GM06990 (cell line): ENCODE data around the gene PINK1.

Experiments
- DNase-seq: peaks from one replicate; pipeline ENCODE4 v3.0.0-alpha.2; 2011; ENCODE audit not compliant: insufficient read length; ENCODE audit errors: extremely low read depth
- H3K27me3 ChIP-seq: replicated peaks from 2 replicates; pipeline ENCODE4 v1.6.0; 2011; ENCODE audit warnings: low read length; ENCODE audit not compliant: control insufficient read depth, insufficient read depth
- H3K36me3 ChIP-seq: 2 replicates; pipeline ENCODE4 v1.5.1; 2011; ENCODE audit warnings: low read length; ENCODE audit not compliant: control insufficient read depth, insufficient read depth
- H3K4me3 ChIP-seq: replicated peaks from 2 replicates; pipeline ENCODE4 v1.5.1; 2011; ENCODE audit warnings: low read depth, mild to moderate bottlenecking, control low read depth, low read length
- CTCF ChIP-seq: IDR thresholded peaks from 2 replicates; pipeline ENCODE4 v1.5.1; 2011; ENCODE audit warnings: low read length, control low read depth, mild to moderate bottlenecking, inconsistent platforms; ENCODE audit not compliant: insufficient read depth, poor library complexity, severe bottlenecking

PINK1 gene

GRCh38 chr1:20689645-20690056 lies 56.4 kb downstream of the PINK1 start:
- H3K27me3 ChIP-seq = no peaks in the 10 kb centered on the region; the same call in 1 of the 2 replicates
- no peaks in the 10 kb centered on the region for H3K36me3 ChIP-seq
- no peak for TF ChIP-seq CTCF
- no peak for DNase-seq
- no peak overlapping the region for H3K4me3 ChIP-seq

GRCh38 chr1:20691872-20692271 lies 58.6 kb downstream of the PINK1 start:
- Histone ChIP-seq H3K27me3 (no peaks in the 10 kb centered on the region; the same call in 1 of the 2 replicates), H3K4me3 (no peak overlapping the region), H3K36me3 (no peaks in the 10 kb centered on the region)
- no peak for TF ChIP-seq CTCF
- DNase-seq = no peak

GRCh38 chr1:20693623-20694022 lies 60.4 kb downstream of the PINK1 start:
- Histone ChIP-seq H3K27me3 (no peaks in the 10 kb centered on the region; the same call in 1 of the 2 replicates), H3K4me3 (no peak overlapping the region), H3K36me3 (no peaks in the 10 kb centered on the region)
- TF ChIP-seq CTCF = no peak
- no peak for DNase-seq

- H3K36me3 ChIP-seq = no peaks in the 10 kb centered on the region
- DNase-seq = no peak
- no peak for TF ChIP-seq CTCF
- H3K4me3 ChIP-seq = no peak overlapping the region
- H3K27me3 ChIP-seq = no peaks in the 10 kb centered on the region; the same call in 1 of the 2 replicates
These were observed 62.3 kb downstream of the PINK1 start for GRCh38 chr1:20695515-20695914.

- DNase-seq = peak; percentile 70
- no peaks in the 10 kb centered on the region; the same call in 1 of the 2 replicates for H3K27me3 ChIP-seq
- peak overlapping the region; percentile 63 for H3K4me3 ChIP-seq
- H3K36me3 ChIP-seq = no peaks in the 10 kb centered on the region
- TF ChIP-seq CTCF = peak; percentile 96
These were observed 63.4 kb downstream of the PINK1 start for GRCh38 chr1:20696397-20697333.
